Right ventricle myocardium superior (tissue), 1 donor: ENCODE measurements around the gene FGF5. TPM values are rescaled to one million over a fixed set of nuclear protein-coding genes. Genes with fewer than 3 reads are reported as not detected.

Experiments
- ATAC-seq: fragments of 200-7000 bp; cut with Tn5 transposase; one replicate; pipeline ENCODE4 v1.9.1; 2020; ENCODE audit warnings: mild to moderate bottlenecking; ENCODE audit not compliant: poor library complexity
- DNase-seq: peaks from one replicate; pipeline ENCODE4 v3.0.0-alpha.2; 2020
- intact Hi-C: fragments of 100-400 bp; cut with DNase I; formaldehyde crosslinking; loops from one replicate; pipeline ENCODE4 v1.11.2; 2022
- total RNA-seq: library from RNA; stranded (reverse); fragmentation: NEBNext Ultra II Directional; extraction: Animal tissue kit (Norgen Biotek cat#: 25700); gene quantifications from one replicate; pipeline ENCODE4 v1.2.1, GENCODE V29; 2021
- donor health status: DM: no; HTN: yes; CAD: no; lungs with severe emphysema.

FGF5 gene
- total RNA-seq, 1 donor from 2014 or later: 0.91 TPM

- ATAC-seq (no peak), DNase-seq (no peak)
- intact Hi-C loops: no loop called here
These were observed 54.9 kb downstream of the FGF5 start for GRCh38 chr4:80321341-80321740.

- intact Hi-C loops: no loop called here
- ATAC-seq: no peak
- no peak for DNase-seq
These were observed 55.3 kb downstream of the FGF5 start for GRCh38 chr4:80321776-80322175.

GRCh38 chr4:80322716-80323115, 56.3 kb downstream of the FGF5 start:
- intact Hi-C loops: no loop called here
- no peak for ATAC-seq
- no peak for DNase-seq

- intact Hi-C loops: no loop called here
- no peak for DNase-seq
- ATAC-seq: no peak
These were observed 57.7 kb downstream of the FGF5 start for GRCh38 chr4:80324171-80324570.

- ATAC-seq (no peak), DNase-seq (no peak)
- intact Hi-C loops: loop anchor here (10.0 kb wide), 1 partner anchor 1377 kb away; no protein-coding TSS in a partner anchor
These were observed 65.2 kb downstream of the FGF5 start for GRCh38 chr4:80331693-80332092.

- no peak for DNase-seq
- intact Hi-C loops: loop anchor here (10.0 kb wide), 1 partner anchor 1378 kb away; no protein-coding TSS in a partner anchor
- ATAC-seq: no peak
These were observed 66.7 kb downstream of the FGF5 start for GRCh38 chr4:80333121-80333520.

GRCh38 chr4:80334568-80334967, 68.1 kb downstream of the FGF5 start:
- ATAC-seq: no peak
- no peak for DNase-seq
- intact Hi-C loops: loop anchor here (10.0 kb wide), 1 partner anchor 1380 kb away; no protein-coding TSS in a partner anchor

- intact Hi-C loops: loop anchor here (10.0 kb wide), 1 partner anchor 1380 kb away; no protein-coding TSS in a partner anchor
- DNase-seq (no peak), ATAC-seq (no peak)
These were observed 68.7 kb downstream of the FGF5 start for GRCh38 chr4:80335226-80335553.

- peak; percentile 91 for DNase-seq
- intact Hi-C loops: loop anchor here (10.0 kb wide), 1 partner anchor 1381 kb away; no protein-coding TSS in a partner anchor
- peak; percentile 99 for ATAC-seq
These were observed 69.3 kb downstream of the FGF5 start, which contains the start of gene CFAP299 for GRCh38 chr4:80335554-80336358. TSS of gene CFAP299 (plus strand) at chr4:80335730.

GRCh38 chr4:80336582-80336981, 70.1 kb downstream of the FGF5 start:
- DNase-seq (no peak), ATAC-seq (peak; percentile 77)
- intact Hi-C loops: loop anchor here (10.0 kb wide), 1 partner anchor 1382 kb away; no protein-coding TSS in a partner anchor

GRCh38 chr4:80340036-80340435, 73.6 kb downstream of the FGF5 start:
- no peak for DNase-seq
- no peak for ATAC-seq
- intact Hi-C loops: no loop called here

Other genes with a start within 250 kb of the FGF5 start
- 49.7 TPM for gene ANTXR2, start 193.4 kb upstream of the FGF5 start, total RNA-seq
- 0.73 TPM for gene PRDM8, start 69.2 kb upstream of the FGF5 start, total RNA-seq
- not detected for gene CFAP299, start 69.1 kb downstream of the FGF5 start, total RNA-seq